Heart left ventricle (tissue), 16 donors: ENCODE measurements around the gene OR5H2. TPM values are rescaled to one million over a fixed set of nuclear protein-coding genes. Genes with fewer than 3 reads are reported as not detected.
"Not testable (repeated sequence)": the region's sequence is repeated elsewhere in the genome, so short reads cannot be mapped to it uniquely, and the experiment has no call there.

Experiments
- ATAC-seq, 4 donors: fragments of 200-7000 bp; cut with Tn5 transposase; one replicate each; pipeline ENCODE4 v1.9.1; 2020 to 2022; ENCODE audit warnings: moderate library complexity in 4 of 4, mild to moderate bottlenecking in 3 of 4, moderate number of reproducible peaks in 1 of 4
- DNase-seq, 5 donors: peaks; one replicate each; pipeline ENCODE4 v3.0.0-alpha.2; 2020
- H3K27ac ChIP-seq, 12 donors: fragments of 200-600 bp; sonication (generic) in 4 of 12; one replicate each; pipeline versions ENCODE4 v1.5.0 to v1.8.0; 2016 to 2022; ENCODE audit warnings: mild to moderate bottlenecking in 2 of 12
- H3K27me3 ChIP-seq, 9 donors: fragments of 200-600 bp; sonication (generic) in 2 of 9; one replicate each; pipeline versions ENCODE4 v1.5.1 to v1.8.0; 2016 to 2022; ENCODE audit warnings: mild to moderate bottlenecking in 3 of 9
- H3K36me3 ChIP-seq, 9 donors: fragments of 200-600 bp; sonication (generic) in 2 of 9; one replicate each; pipeline versions ENCODE4 v1.5.0 to v1.8.0; 2018 to 2022; ENCODE audit warnings: mild to moderate bottlenecking in 2 of 9
- H3K4me1 ChIP-seq, 12 donors: fragments of 200-600 bp; sonication (generic) in 4 of 12; one replicate each; pipeline versions ENCODE4 v1.5.0 to v1.8.0; 2016 to 2022; ENCODE audit warnings: mild to moderate bottlenecking in 3 of 12
- H3K4me3 ChIP-seq, 12 donors: fragments of 200-600 bp; sonication (generic) in 4 of 12; one replicate each; pipeline versions ENCODE4 v1.5.0 to v1.8.0; 2017 to 2022; ENCODE audit warnings: mild to moderate bottlenecking in 9 of 12, moderate library complexity in 4 of 12
- H3K9me3 ChIP-seq, 12 donors: fragments of 200-600 bp; sonication (generic) in 4 of 12; one replicate each; pipeline versions ENCODE4 v1.5.0 to v1.8.0; 2016 to 2022; ENCODE audit warnings: mild to moderate bottlenecking in 1 of 12
- CTCF ChIP-seq, 12 donors: fragments of 200-600 bp; sonication (generic) in 4 of 12; IDR thresholded peaks; one replicate each; pipeline versions ENCODE4 v1.5.0 to v1.8.0; 2018 to 2022; ENCODE audit warnings: antibody characterized with exemption in 12 of 12, mild to moderate bottlenecking in 5 of 12
- POLR2A ChIP-seq, 2 donors: fragments of 450-650 bp; IDR thresholded peaks; one replicate each; pipeline ENCODE4 v1.6.1; 2017; ENCODE audit warnings: antibody characterized with exemption in 2 of 2, mild to moderate bottlenecking in 2 of 2, moderate library complexity in 2 of 2
- WGBS, 4 donors: extraction: QIAGEN DNeasy Blood & Tissue Kit in 2 of 4; methylation state at CpG; one replicate each; pipeline versions ENCODE4 v1.1.5 to v1.1.7; 2013 to 2018; 5-methylcytosine and 5-hydroxymethylcytosine counted together
- intact Hi-C, 10 donors: fragments of 100-400 bp; cut with DNase I; formaldehyde crosslinking; loops; one replicate each; pipeline versions ENCODE4 v1.11.1 to v1.14.2; 2022
- polyA plus RNA-seq, 2 donors: library from polyadenylated mRNA; stranded (reverse); fragments of 200-250 nt; gene quantifications; one replicate each; pipeline ENCODE4 v1.2.3, GENCODE V29; 2013
- total RNA-seq, 9 donors: library from RNA; depleted of rRNA in 2 of 9; stranded (reverse); fragments of >200 nt in 2 of 9; fragmentation: NEBNext Ultra II Directional in 3 of 9; extraction: Animal tissue kit (Norgen Biotek cat#: 25700) in 3 of 9; gene quantifications; one replicate each; pipeline versions ENCODE4 v1.1.0 to v1.2.4, GENCODE V29; 2016 to 2023
- donor health status: ischemic (EF 13 %, LVEDD 7.1; RV severe dilation, severe dysfunction).
- donor health status: healthy with polysubstance abuse.
- donor health status: DM: no; HTN: yes; CAD: no.
- donor health status: DM: no; HTN: no; CAD: no.
- donor health status: ischemic (EF 25% LVEDD 6.9; RV normal size, moderate dysfunction).
- donor health status: ischemic (EF 25% LVEDD 5.7; RV mildly dilated, moderate dysfunction).
- donor health status: healthy.
- donor health status: DM: yes; HTN: yes; CAD: no.
- donor health status: ischemic (EF 35%, LVEDD 5.7; RV mildly dilated, moderate dysfunction).
- donor health status: nonischemic (EF 11% LVEDD 7.7; RV severe dilation, severe dysfunction).
- donor health status: DM: yes; HTN: yes; CAD: no.
- donor health status: PGD.
- donor health status: ischemic (EF 29% LVEDD 5.4; RV normal size, mild dysfunction).
- donor health status: nonischemic (EF 23%, LVEDD 6.1; RV moderate dilation, normal function).

Gene OR5H2
- total and polyA plus RNA-seq, 11 donors: not detected

- 45 to 70% (median 55%) methylated on average over 7 of the region's 7 CpGs for WGBS, 4 donors
- H3K4me1 ChIP-seq: no peaks in the 10 kb centered on the region
- DNase-seq (no peak), ATAC-seq (no peak)
- TF ChIP-seq CTCF (IDR thresholded peaks at IDR 0.05) (no peak), POLR2A (IDR thresholded peaks at IDR 0.05) (no peak)
- H3K27ac ChIP-seq: no peak overlapping the region
- H3K9me3 ChIP-seq: no peaks in the 10 kb centered on the region
- H3K36me3 ChIP-seq: no peaks in the 10 kb centered on the region
- no peak overlapping the region for H3K4me3 ChIP-seq
- intact Hi-C loops: no loop called here
- no peaks in the 10 kb centered on the region for H3K27me3 ChIP-seq
Observed at GRCh38 chr3:98243843-98244242, 38.5 kb upstream of the OR5H2 start.

GRCh38 chr3:98246142-98246541, 36.2 kb upstream of the OR5H2 start:
- intact Hi-C loops: no loop called here
- WGBS, 4 donors: 81 to 91% (median 89%) methylated on average over 10 of the region's 10 CpGs
- H3K27ac ChIP-seq: no peak overlapping the region
- no peak overlapping the region for H3K4me3 ChIP-seq
- peaks cover 0 to 6% (median 0%) of the 10 kb centered on the region in 12 donors for H3K9me3 ChIP-seq
- H3K27me3 ChIP-seq: no peaks in the 10 kb centered on the region
- DNase-seq: no peak
- TF ChIP-seq CTCF (IDR thresholded peaks at IDR 0.05): no peak
- TF ChIP-seq POLR2A (IDR thresholded peaks at IDR 0.05): no peak
- H3K4me1 ChIP-seq: no peaks in the 10 kb centered on the region
- no peak for ATAC-seq
- no peaks in the 10 kb centered on the region for H3K36me3 ChIP-seq

- H3K27me3 ChIP-seq, intact Hi-C loops, H3K36me3 ChIP-seq, ATAC-seq, H3K27ac ChIP-seq, H3K4me3 ChIP-seq, DNase-seq, H3K4me1 ChIP-seq: not testable (repeated sequence)
- WGBS, 4 donors: 56 to 71% (median 61%) methylated on average over 5 of the region's 5 CpGs
- H3K9me3 ChIP-seq: peaks cover 0 to 21% (median 0%) of the 10 kb centered on the region in 12 donors
Observed at GRCh38 chr3:98256026-98256425, 26.3 kb upstream of the OR5H2 start.

- no peak for DNase-seq
- WGBS, 4 donors: 50 to 100% (median 67%) methylated on average over 2 of the region's 2 CpGs
- intact Hi-C loops: no loop called here
- Histone ChIP-seq H3K9me3 (peaks cover 0 to 11% (median 0%) of the 10 kb centered on the region in 12 donors), H3K4me3 (no peak overlapping the region), H3K27ac (no peak overlapping the region), H3K4me1 (no peaks in the 10 kb centered on the region), H3K27me3 (no peaks in the 10 kb centered on the region), H3K36me3 (no peaks in the 10 kb centered on the region)
- TF ChIP-seq POLR2A (IDR thresholded peaks at IDR 0.05) (no peak), CTCF (IDR thresholded peaks at IDR 0.05) (no peak)
- no peak for ATAC-seq
Observed at GRCh38 chr3:98259707-98260106, 22.6 kb upstream of the OR5H2 start.

GRCh38 chr3:98262046-98262445, 20.3 kb upstream of the OR5H2 start:
- no peaks in the 10 kb centered on the region for H3K4me1 ChIP-seq
- H3K36me3 ChIP-seq: no peaks in the 10 kb centered on the region
- H3K27ac ChIP-seq: no peak overlapping the region
- peaks cover 0 to 6% (median 0%) of the 10 kb centered on the region in 12 donors for H3K9me3 ChIP-seq
- DNase-seq: no peak
- TF ChIP-seq CTCF (IDR thresholded peaks at IDR 0.05) (no peak), POLR2A (IDR thresholded peaks at IDR 0.05) (no peak)
- H3K4me3 ChIP-seq: no peak overlapping the region
- ATAC-seq: no peak
- intact Hi-C loops: no loop called here
- no peaks in the 10 kb centered on the region for H3K27me3 ChIP-seq
- 58 to 64% (median 61%) methylated on average over 2 of the region's 2 CpGs for WGBS, 4 donors
